Measurements from ENCODE around the gene ARMC9.
"Not testable (repeated sequence)": the region's sequence is repeated elsewhere in the genome, so short reads cannot be mapped to it uniquely, and the experiment has no call there.

ARMC9 gene, protein sequence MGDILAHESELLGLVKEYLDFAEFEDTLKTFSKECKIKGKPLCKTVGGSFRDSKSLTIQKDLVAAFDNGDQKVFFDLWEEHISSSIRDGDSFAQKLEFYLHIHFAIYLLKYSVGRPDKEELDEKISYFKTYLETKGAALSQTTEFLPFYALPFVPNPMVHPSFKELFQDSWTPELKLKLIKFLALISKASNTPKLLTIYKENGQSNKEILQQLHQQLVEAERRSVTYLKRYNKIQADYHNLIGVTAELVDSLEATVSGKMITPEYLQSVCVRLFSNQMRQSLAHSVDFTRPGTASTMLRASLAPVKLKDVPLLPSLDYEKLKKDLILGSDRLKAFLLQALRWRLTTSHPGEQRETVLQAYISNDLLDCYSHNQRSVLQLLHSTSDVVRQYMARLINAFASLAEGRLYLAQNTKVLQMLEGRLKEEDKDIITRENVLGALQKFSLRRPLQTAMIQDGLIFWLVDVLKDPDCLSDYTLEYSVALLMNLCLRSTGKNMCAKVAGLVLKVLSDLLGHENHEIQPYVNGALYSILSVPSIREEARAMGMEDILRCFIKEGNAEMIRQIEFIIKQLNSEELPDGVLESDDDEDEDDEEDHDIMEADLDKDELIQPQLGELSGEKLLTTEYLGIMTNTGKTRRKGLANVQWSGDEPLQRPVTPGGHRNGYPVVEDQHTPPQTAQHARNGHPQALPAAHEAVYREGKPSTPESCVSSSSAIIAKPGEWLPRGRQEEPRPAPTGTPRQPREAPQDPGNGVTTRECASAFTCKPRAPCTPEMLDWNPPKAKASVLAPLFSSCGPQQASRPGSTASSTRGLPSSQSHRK

DNA sequence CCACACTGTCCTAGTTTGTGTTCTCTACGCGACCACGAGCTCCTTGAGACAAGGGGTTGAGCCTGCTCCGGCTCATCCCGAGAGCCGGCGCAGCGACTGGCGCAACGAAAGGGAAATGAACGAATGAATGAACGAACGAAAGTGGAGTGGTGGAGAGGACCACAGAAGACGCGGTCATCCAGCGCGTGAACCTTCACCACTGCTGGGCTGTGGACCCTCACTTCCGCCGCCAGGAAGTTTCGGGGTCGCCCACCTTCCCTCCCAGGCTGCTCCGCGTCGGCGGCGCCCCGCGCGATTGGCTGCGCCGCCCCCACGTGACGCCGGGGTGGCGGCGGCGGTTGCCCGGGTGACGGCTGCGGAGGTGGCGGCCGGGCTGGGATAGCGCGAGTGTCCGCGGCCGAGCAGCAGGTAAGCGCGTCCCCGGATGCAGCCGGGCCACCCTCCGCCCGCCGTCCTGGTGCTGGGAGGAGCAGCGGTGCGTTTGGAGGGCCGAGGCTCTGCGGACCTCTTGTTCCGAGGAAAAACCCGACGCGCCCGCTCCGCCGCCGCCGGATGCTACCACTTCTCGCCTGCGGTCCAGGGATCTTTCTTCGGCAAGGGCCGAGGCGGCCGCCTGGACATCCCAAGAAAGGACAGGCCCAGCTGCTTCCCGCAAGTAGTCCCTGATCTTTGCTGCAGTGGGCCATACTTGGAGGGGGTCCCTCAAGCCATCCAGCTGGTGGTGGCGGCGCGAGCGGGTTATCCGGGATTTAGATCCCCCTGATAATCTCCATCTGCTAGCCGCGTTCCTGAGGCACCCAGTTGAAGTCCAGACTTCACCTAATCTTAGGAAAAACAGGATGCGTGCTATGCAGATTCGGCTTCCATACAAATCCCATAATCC, at the start of gene ARMC9:
TSS of gene ARMC9 (plus strand) at position 341 of the 883 bp plus-strand sequence. CDS start 7,608 bp downstream, outside the sequence.
- peak; percentile 31 to 71 for DNase-seq

DNA sequence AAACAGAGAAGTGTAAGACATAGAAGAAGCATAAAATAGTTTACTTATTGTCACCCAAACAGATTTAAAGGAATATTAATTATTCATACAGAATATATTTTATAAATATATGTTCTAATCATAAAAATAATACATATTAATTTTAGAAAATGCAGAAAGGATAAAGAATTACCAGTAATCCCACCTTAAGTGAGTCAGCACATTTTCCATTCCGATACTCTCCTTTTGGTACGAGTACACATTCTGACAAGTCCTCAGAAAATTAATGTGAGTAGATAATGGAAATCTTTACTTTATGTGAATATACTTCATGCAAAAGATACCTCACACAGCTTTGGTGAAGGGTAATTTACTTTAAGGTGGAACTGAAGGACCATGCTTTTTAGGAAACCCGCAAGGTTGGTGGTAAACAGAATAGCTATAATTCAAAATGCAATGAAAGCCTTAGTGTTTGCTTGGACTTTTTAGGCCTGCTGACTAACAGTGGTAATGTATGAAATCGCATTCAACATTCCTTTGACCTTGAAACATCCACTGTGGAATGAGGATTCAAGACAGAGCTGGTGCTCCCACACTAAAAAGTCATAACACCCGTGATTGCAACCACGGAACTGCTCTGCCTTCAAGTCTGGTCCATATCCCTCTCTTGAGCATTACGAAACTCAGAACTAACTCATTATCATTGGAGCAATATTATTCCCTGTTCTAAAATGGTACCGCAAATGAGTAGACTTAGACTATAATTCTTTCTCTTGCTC, 45.5 kb upstream of the ARMC9 start:
- no peak for DNase-seq

DNA sequence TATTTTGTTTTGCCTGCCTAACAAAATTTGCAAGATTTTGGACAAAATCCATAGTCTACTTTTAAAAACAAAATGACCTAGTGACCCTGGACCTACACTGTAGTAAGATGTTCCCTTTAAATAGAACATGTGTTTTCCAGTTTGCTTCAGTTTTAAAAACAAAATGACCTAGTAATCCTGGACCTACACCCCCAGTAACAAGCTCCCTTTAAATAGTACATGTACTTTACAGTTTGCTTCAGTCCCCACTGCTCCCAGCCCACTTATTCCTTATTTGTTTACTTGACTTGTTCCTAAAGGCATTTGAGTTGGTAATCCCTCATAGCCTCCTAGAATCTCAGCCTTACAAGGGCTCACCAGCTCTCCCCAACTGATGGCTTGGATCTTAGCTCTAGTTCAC, 39.1 kb upstream of the ARMC9 start:
- DNase-seq, result no peak

DNA sequence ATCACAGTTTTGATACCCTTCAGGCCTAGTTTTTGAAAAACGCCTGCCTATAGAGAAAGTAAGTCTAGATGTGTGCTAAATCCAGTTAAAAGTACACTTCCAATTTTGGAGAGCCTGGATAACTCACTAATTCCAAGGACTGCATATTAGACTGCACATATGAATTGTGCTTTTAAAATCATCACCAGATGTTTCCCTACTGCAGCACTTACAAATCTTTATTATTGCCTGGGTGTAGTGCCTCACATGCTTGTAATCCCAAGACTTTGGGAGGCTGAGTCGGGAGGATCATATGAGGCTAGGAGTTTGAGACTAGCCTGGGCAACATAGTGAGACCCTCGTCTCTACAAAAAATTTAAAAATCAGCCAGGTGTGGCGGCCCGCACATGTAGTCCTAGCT, 37.7 kb upstream of the ARMC9 start:
- no peak for DNase-seq

DNA sequence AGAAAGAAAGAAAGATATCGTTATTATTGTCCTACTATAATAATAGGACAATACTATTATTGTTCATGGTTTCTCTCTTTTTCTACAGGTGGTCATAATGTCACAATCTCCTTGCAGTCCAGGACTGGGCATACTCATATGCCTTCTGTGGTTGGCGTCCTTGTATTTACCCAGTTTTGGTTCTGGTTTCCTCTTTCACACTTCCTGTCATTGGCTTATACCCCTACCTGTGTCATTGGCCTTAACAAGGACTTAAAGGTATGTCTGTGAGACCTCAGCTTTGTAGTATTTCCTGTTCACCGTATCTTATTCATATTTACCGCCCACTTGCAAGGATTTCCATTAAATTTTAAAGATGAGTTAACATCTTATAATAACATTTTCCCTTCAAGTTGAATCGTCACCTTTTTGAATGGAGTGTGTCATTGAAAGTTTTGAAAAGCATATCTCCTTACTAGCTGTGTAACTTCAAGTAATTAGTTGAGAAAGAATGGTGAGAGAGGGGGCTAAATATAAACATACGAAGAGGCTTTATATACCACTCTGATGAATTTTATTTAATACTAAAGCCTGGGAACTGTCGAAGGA, 37.1 kb upstream of the ARMC9 start:
- no peak for DNase-seq

DNA sequence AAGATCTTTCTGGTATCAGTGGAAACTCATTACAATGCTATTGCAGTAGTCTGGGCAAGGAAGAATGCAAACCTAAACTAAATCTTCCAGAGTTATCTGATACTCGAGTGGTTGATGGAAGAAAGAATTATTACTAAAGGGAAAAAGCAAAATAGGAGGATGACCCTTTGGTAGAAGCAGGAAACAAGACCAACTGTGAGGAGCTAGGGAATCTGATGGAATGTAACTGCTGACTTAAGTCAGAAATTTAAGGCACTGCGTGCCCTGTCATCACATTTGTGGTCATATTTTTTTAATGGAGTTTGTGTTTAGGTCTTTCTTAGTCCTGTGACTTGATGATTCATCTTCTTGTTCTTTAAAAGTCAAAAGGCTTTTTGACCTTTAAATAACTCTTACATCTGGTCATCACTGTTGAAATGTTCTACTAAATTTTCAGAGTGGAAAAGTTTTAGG, 36.5 kb upstream of the ARMC9 start:
- no peak for DNase-seq

DNA sequence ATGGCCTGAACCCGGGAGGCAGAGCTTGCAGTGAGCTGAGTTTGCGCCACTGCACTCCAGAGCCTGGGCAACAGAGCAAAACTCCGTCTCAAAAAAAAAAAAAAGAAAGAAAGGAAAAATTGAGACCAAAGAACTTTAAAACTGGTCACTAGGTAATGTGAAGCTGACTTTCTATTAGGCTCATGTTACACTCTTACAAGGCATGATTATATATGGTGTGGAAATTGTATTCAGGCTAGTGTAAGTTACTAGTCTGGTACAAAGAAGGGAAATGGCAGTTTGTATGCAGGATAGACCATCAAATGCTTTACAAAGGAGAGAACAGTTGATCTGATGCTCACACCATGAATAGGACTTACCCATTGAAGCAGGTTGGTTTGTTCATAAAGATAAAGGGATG, 35.4 kb upstream of the ARMC9 start:
- DNase-seq, result no peak

DNA sequence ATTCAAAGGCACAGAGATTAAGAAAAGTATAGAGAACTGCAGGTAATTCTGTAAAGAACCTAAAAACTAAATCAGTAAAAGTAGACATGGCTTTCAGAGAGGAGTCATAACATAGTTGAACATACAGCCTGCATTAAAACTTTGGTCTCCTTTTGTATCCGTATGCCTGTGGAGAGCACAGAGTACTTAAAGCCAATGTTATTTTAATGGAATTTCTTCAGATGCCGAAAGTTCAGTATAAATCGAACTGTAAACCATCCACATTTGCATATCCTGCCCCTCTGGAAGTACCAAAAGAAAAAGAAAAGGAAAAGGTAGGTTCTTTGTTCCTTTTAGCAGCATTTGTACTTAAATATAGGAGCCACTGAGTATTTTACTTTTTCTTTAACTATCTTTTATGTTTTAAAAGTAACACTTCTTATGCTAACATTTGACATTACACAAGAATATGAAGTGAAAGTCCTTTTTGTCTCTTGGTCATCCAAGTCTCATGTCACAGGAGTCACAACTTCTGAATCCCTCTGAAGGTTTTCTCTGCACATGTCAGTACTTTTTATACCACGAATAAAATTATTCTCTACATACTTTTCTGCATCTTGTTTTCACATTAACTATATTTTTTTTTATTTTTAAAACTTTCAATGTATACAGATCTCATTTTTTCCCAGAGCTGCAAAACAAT, 34.9 kb upstream of the ARMC9 start:
- no peak for DNase-seq

DNA sequence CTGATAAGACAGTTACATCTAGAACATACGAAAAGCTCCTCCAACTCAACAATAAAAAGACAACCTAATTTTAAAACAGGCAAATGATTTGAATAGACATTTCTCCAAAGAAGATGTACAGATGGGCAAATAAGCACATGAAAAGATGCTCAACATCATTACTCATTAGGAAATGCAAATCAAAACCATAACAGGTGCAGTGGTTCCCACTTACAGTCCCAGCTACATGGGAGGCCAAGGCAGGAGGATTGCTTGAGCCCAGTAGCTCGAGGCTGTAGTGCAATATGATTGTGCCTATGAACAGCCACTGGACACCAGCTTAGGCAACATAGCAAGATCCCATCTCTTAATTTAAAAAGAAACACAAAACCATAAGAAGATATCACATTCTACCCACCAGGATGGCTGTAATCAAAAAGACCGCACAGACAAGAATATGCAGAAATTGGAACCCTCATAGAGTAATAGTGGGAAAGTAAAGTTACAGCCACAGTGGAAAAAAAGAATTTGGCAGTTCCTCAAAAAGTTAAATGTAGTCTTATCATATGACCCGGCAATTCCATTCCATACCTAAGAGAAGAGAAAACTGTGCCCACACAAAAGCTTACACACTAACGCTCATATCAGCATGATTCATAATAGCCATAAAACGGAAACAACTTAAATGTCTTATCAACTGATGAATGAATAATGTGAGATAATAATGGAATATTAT, 30.5 kb upstream of the ARMC9 start:
- no peak for DNase-seq

DNA sequence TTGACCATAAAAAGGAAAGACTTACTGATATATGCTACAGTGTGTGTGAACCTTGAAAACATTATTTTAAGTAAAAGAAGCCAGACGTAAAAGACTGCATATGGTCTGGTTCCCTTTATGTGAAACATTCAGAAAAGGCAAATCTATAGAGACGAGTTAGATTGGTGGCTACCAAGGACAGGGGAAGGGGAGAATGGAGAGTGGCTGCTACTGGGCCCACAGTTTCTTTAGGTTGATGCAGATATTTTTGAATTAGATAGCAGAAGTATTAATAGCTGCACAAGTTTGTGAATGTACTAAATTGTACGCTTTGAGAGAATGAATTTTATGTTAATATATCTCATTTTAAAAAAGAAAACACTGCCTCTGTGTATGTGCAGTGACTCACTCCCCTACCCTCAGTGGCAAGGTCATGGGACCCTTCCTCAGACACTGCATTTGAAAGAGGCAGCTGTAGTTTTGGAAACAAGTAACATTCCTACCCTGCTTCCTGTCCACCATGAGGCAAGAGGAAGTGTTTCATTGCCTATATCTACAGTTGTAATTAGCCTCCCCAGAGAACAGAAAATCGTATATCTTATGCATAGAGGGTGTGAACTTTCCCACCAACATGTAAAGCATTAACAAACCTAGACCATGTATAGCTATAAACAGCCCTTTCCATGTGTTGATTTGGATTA, 29.8 kb upstream of the ARMC9 start:
- no peak for DNase-seq

DNA sequence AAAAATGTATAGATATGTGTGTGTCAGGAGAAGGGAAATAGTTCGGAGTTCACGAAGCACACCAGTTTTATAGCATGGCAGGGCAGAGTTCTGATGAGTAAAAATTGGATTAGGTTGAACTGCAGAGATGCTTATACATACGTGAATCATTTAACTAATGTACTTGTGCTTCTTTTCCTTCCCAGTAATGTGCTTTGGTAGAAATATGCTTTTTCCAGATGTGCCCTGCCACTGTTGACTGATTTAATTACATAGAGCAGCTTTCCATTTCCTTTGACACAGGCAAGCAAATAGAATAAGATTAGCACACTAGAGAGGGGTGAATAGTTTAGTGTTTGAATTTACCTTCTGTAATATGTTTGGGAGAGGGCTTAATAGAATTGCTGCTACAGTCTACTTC, 28.9 kb upstream of the ARMC9 start:
- DNase-seq, result no peak

DNA sequence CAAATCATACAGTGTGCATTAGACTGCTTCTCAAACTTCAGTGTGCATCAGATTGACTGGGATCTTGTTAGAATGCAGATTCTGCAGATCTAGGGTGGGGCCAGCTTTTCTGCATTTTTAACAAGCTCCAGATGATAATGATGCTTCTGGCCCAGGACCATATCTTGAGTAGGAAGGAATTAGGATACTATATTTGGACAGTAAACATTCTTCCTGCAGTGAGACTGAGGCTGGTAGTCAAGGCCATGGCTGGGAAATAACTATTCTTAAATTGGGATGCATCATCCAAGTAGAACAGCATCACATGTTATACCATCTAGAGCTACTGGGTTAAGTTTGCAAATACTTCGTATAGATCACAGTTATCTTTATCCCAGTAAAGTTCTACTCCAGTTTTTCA, 28.4 kb upstream of the ARMC9 start:
- no peak for DNase-seq

DNA sequence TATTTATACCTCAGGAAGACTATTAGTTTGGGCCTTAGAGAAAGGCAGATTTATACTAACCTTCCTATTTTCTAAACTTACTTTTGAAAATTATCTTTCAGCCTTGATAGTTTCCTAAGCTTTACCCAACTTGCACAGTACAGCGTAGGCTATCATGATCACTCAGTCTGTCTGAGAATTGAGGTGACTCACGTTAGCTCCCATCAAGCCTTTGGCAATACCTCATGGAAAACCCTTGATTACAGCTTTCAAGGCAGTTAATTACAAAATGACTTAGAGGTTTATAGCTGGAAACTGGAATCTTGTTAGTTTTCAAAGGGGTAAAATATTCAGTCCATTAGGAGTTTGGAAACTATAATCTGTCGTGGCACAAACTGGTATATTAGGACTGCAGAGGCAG, 26.4 kb upstream of the ARMC9 start:
- DNase-seq, result no peak

DNA sequence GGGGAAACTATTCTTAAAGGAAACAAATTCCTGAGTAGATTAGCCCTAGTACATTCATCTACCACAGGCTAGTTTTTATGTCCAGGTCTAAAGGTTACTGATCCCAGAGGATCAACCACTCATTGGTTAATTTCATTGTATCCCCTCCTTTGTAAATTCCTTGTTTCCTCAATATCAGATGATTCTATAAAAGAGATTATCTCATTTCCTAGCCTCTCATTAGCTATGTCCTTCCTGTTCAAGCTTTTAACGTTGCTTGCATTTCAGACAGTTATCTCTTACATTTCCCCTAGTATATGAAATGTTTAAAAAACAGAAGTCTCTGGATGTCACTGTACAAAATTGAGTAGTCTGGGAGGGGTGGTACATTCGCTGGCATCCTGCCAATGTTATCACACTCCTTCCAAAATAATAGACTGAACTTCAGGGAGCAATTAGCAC, 24.2 kb upstream of the ARMC9 start:
- DNase-seq, result no peak

DNA sequence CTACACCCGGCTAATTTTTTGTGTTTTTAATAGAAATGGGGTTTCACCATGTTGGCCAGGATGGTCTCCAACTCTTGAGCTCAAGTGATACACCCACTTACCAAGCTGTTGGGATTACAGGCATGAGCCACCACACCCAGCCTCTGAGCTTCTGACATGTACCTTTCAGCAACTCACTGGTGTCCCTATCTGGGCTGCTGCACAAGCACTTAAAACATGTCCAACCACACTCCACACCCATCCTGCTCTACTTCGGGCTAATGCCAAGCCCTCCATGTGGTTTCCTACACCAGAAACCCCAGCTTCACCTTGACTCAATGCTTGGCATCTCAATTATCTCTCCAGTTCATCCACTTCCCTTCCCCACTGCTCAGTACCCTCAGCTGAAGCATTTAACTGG, 22.4 kb upstream of the ARMC9 start:
- no peak for DNase-seq

DNA sequence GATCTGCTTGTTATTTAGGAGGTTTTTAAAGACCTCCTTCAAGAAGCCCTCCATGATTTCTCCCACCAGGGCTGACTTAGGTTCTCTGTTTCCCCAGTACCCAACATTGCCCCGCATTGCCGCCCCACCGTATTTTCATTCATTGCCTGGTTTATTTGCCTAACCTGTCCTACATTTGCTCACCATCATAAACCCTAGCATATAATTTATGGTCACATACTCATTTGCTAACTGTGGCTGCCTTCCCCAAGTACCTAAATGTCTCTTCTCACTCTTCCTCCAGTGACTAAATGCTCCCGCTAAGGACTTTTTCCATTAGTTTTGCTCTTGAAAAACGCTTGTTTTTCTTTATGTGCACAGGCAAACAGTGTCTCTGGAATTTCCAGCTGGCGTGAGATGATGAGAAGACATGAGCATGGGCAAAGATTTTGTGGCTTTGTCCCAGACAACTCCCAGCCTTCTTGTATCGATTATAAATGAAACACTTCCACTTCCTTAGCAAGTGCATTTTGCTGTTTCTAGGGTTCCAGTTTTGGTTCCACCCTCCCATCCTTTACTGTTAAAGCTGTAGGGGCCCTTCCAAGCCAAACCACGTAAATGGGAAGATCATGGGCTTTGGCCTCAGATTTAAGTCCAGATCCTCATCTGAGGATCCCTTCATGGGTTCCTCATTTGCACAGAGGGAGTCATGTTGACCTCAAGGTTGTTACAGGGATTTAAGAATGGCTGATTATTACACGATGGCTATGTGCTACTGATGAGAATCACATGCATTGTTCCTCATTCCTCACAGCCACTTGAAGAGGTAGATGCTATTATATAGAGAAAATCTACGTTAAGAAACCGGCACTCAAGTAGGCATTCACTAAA, 21.0 kb upstream of the ARMC9 start:
- DNase-seq, result no peak

DNA sequence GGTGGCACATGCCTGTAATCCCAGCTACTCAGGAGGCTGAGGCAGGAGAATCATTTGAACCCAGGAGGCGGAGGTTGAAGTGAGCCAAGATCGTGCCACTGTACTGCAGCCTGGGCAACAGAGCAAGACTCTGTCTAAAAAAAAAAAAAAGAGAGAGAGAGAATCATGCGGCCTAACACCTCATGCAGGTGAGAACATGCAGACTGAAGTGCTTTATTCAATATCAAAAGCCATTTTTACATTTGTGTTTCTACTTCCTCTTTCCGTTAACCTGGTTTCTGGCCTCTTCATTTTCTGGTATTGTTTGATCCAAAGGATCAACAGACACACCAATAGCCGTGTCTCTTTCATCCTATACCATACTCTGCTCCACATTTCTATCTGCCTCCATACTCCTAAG, 19.6 kb upstream of the ARMC9 start:
- DNase-seq, result not testable (repeated sequence)

DNA sequence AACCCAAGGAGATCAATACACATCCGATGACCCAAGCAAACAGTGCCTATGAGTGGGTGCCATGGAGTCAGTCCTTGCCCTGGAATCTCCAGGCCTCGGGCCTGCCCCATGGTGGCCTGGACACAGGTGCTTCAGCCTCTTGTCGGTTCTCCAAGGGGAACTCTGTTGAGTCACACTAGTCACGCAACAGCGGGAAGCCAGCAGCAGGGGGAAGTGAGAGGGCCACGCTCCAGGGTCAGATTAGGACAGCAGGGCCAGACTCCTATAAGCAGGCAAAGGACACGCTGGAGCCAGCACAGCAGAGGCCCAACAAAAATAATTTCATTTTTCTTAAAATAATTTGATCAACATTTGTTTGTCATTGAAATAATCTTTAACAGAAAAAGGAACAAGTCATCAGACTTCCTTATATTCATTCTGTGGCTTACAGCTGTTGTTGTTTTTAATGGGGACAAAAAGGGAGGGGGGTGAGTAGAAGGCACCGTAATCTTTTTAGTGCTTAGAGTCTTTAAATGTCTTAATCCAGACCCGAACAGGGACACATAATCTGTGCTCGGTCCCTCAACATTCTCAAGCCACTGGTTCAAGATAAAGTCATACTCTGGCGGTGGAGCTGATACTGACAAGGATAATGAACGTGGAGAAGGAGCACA, 16.4 kb upstream of the ARMC9 start:
- no peak for DNase-seq
